Neural progenitor cell (in vitro differentiated cells): ENCODE results near the gene CPT1B.

ENCODE experiments used
- EZH2 ChIP-seq: fragments of 200-600 bp; sonication (generic); IDR thresholded peaks from 2 replicates; pipeline ENCODE4 v1.6.1; 2017; ENCODE audit warnings: antibody characterized with exemption, mild to moderate bottlenecking, moderate library complexity
- EZH2phosphoT487 ChIP-seq: fragments of 200-600 bp; sonication (generic); IDR thresholded peaks from 2 replicates; pipeline ENCODE4 v1.6.1; 2017; ENCODE audit warnings: antibody characterized with exemption
- TF ChIP-seq, protein P1 (sequence below): fragments of 200-600 bp; sonication (generic); IDR thresholded peaks from 2 replicates; pipeline ENCODE4 v1.5.1; 2017; ENCODE audit warnings: antibody characterized with exemption, mild to moderate bottlenecking

- TF ChIP-seq, protein P1, sequence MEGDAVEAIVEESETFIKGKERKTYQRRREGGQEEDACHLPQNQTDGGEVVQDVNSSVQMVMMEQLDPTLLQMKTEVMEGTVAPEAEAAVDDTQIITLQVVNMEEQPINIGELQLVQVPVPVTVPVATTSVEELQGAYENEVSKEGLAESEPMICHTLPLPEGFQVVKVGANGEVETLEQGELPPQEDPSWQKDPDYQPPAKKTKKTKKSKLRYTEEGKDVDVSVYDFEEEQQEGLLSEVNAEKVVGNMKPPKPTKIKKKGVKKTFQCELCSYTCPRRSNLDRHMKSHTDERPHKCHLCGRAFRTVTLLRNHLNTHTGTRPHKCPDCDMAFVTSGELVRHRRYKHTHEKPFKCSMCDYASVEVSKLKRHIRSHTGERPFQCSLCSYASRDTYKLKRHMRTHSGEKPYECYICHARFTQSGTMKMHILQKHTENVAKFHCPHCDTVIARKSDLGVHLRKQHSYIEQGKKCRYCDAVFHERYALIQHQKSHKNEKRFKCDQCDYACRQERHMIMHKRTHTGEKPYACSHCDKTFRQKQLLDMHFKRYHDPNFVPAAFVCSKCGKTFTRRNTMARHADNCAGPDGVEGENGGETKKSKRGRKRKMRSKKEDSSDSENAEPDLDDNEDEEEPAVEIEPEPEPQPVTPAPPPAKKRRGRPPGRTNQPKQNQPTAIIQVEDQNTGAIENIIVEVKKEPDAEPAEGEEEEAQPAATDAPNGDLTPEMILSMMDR: no peak
- TF ChIP-seq EZH2: peak; percentile 47
- TF ChIP-seq EZH2phosphoT487: no peak
These were observed 23.6 kb upstream of the CPT1B start for GRCh38 chr22:50601669-50602337.
